Keratinocyte (primary cell): ENCODE measurements around the gene TH. TPM values are rescaled to one million over a fixed set of nuclear protein-coding genes. Genes with fewer than 3 reads are reported as not detected.
"Not testable (repeated sequence)": the region's sequence is repeated elsewhere in the genome, so short reads cannot be mapped to it uniquely, and the experiment has no call there.

ENCODE experiments used
- DNase-seq: peaks from one replicate; pipeline ENCODE4 v3.0.0-alpha.2; 2011; ENCODE audit warnings: low read depth, missing footprints, low spot score
- FAIRE-seq: peaks from 2 replicates; lab custom pipeline; 2011; peaks lifted over from hg19 to GRCh38; lab: Jason Lieb, UNC
- H2AFZ ChIP-seq: 2 replicates; pipeline ENCODE4 v1.6.0; 2012; ENCODE audit warnings: low read length, control low read depth, inconsistent platforms; ENCODE audit not compliant: control insufficient read depth
- H3K27ac ChIP-seq: 2 replicates; pipeline ENCODE4 v1.5.1; 2011; ENCODE audit warnings: low read length; ENCODE audit not compliant: control insufficient read depth, insufficient read depth
- H3K27me3 ChIP-seq: 3 replicates; pipeline ENCODE4 v1.6.0; 2011; ENCODE audit warnings: low read length; ENCODE audit not compliant: control insufficient read depth, insufficient read depth; ENCODE audit errors: extremely low read depth
- H3K36me3 ChIP-seq, 2 experiments: 2 replicates in 1 of 2; 3 replicates in 1 of 2; pipeline ENCODE4 v1.5.1; 2011; ENCODE audit warnings: low read length in 2 of 2, mild to moderate bottlenecking in 1 of 2; ENCODE audit not compliant: control insufficient read depth in 2 of 2, insufficient read depth in 2 of 2; ENCODE audit errors: extremely low read depth in 1 of 2
- H3K4me1 ChIP-seq: 3 replicates; pipeline ENCODE4 v1.5.1; 2011; ENCODE audit warnings: low read length; ENCODE audit not compliant: control insufficient read depth, insufficient read depth; ENCODE audit errors: extremely low read depth
- H3K4me2 ChIP-seq: 3 replicates; pipeline ENCODE4 v1.6.0; 2011; ENCODE audit warnings: low read depth, low read length; ENCODE audit not compliant: control insufficient read depth, insufficient read depth; ENCODE audit errors: extremely low read depth
- H3K4me3 ChIP-seq, 3 experiments: fragments of 200-600 bp in 1 of 3; sonication (generic) in 1 of 3; 2 replicates in 2 of 3; 3 replicates in 1 of 3; pipeline ENCODE4 v1.5.1; 2011 to 2016; ENCODE audit warnings: low read length in 3 of 3, mild to moderate bottlenecking in 3 of 3, control low read depth in 2 of 3, inconsistent platforms in 1 of 3, low read depth in 1 of 3, mixed read lengths in 1 of 3, mixed run types in 1 of 3, moderate library complexity in 1 of 3; ENCODE audit not compliant: control insufficient read depth in 2 of 3, insufficient read depth in 2 of 3; ENCODE audit errors: extremely low read depth in 1 of 3
- H3K79me2 ChIP-seq: 2 replicates; pipeline ENCODE4 v1.6.0; 2012; ENCODE audit warnings: low read length; ENCODE audit not compliant: control insufficient read depth, insufficient read depth
- H3K9ac ChIP-seq: 3 replicates; pipeline ENCODE4 v1.6.0; 2011; ENCODE audit warnings: low read length; ENCODE audit not compliant: control insufficient read depth, insufficient read depth; ENCODE audit errors: extremely low read depth
- H3K9me1 ChIP-seq: 3 replicates; pipeline ENCODE4 v1.6.0; 2011; ENCODE audit warnings: low read length; ENCODE audit not compliant: control insufficient read depth, insufficient read depth; ENCODE audit errors: extremely low read depth
- H3K9me3 ChIP-seq: 2 replicates; pipeline ENCODE4 v1.5.1; 2012; ENCODE audit warnings: low read depth, low read length; ENCODE audit not compliant: control insufficient read depth
- H4K20me1 ChIP-seq: 3 replicates; pipeline ENCODE4 v1.6.0; 2011; ENCODE audit warnings: low read length; ENCODE audit not compliant: control insufficient read depth, insufficient read depth; ENCODE audit errors: extremely low read depth
- CTCF ChIP-seq, 3 experiments: IDR thresholded peaks in 1 of 3; conservative IDR thresholded peaks in 1 of 3; optimal IDR thresholded peaks in 1 of 3; 2 replicates in 2 of 3; 3 replicates in 1 of 3; pipeline versions ENCODE3 to v1.5.1; 2011; ENCODE audit warnings: low read length in 3 of 3, mild to moderate bottlenecking in 3 of 3, moderate library complexity in 2 of 3, control low read depth in 1 of 3, inconsistent platforms in 1 of 3; ENCODE audit not compliant: insufficient read depth in 2 of 3; ENCODE audit errors: extremely low read depth in 1 of 3
- EZH2 ChIP-seq: IDR thresholded peaks from one replicate; pipeline ENCODE4 v1.6.1; 2012; ENCODE audit warnings: inconsistent platforms, mild to moderate bottlenecking, low read length, moderate library complexity
- dilution Hi-C: fragments of 300-500 bp; cut with MboI; formaldehyde crosslinking; loops from one replicate; pipeline ENCODE4 v1.7.0; 2020; ENCODE audit warnings: low sequenced_read_pairs; ENCODE audit not compliant: extremely low pct_ligation_motif_present
- polyA plus RNA-seq, 5 experiments: library from polyadenylated mRNA; depleted of rRNA in 3 of 5; stranded (reverse) in 3 of 5; stranded (forward) in 1 of 5; unstranded in 1 of 5; fragments of >200 nt; gene quantifications; 1 replicate in 1 of 5; 2 replicates in 3 of 5; 3 replicates in 1 of 5; pipeline versions ENCODE4 v1.2.1 to v1.2.3, GENCODE V29; 2011 to 2012; ENCODE audit warnings: missing spikeins in 2 of 5, low read depth in 1 of 5, low replicate concordance in 1 of 5

TH gene
- polyA plus RNA-seq, 1 donor (not counting 4 experiments of a cell fraction or from before 2014, with no cell fraction given) = 0.50 TPM

GRCh38 chr11:2127482-2128129 lies 44.0 kb downstream of the TH start:
- H3K9me1 ChIP-seq = no peaks in the 10 kb centered on the region
- no peaks in the 10 kb centered on the region for H3K36me3 ChIP-seq
- H3K4me1 ChIP-seq = no peaks in the 10 kb centered on the region
- DNase-seq = no peak
- dilution Hi-C loops = no loop called here
- no peaks in the 10 kb centered on the region for H3K79me2 ChIP-seq
- no peak overlapping the region for H3K4me2 ChIP-seq
- H3K9me3 ChIP-seq = no peaks in the 10 kb centered on the region
- TF ChIP-seq CTCF (optimal IDR thresholded peaks at IDR 0.05 in 1 of 3, IDR thresholded peaks at IDR 0.05 in 1 of 3, conservative IDR thresholded peaks at IDR 0.05 in 1 of 3; ENCODE audit: extremely low read depth in 1 of 3, insufficient read depth in 2 of 3, low read length in 3 of 3) = no peak
- TF ChIP-seq EZH2 = no peak
- H3K4me3 ChIP-seq = no peak overlapping the region
- H2AFZ ChIP-seq = no peak overlapping the region
- no peak overlapping the region for H3K9ac ChIP-seq
- H3K27me3 ChIP-seq = peaks cover 24% of the 10 kb centered on the region
- no peak overlapping the region for H3K27ac ChIP-seq
- FAIRE-seq = no peak
- H4K20me1 ChIP-seq = no peaks in the 10 kb centered on the region

- Histone ChIP-seq H3K36me3 (no peaks in the 10 kb centered on the region), H3K27me3 (peaks cover 26% of the 10 kb centered on the region), H3K4me2 (no peak overlapping the region), H3K9me3 (no peaks in the 10 kb centered on the region), H4K20me1 (no peaks in the 10 kb centered on the region), H3K79me2 (no peaks in the 10 kb centered on the region), H3K9ac (no peak overlapping the region), H3K9me1 (no peaks in the 10 kb centered on the region), H3K4me1 (no peaks in the 10 kb centered on the region), H3K4me3 (no peak overlapping the region), H2AFZ (no peak overlapping the region), H3K27ac (no peak overlapping the region)
- dilution Hi-C loops = no loop called here
- TF ChIP-seq EZH2 (no peak), CTCF (optimal IDR thresholded peaks at IDR 0.05 in 1 of 3, IDR thresholded peaks at IDR 0.05 in 1 of 3, conservative IDR thresholded peaks at IDR 0.05 in 1 of 3; ENCODE audit: extremely low read depth in 1 of 3, insufficient read depth in 2 of 3, low read length in 3 of 3) (no peak)
- no peak for FAIRE-seq
- DNase-seq = no peak
These were observed 45.0 kb downstream of the TH start for GRCh38 chr11:2126520-2127085.

- H4K20me1 ChIP-seq, FAIRE-seq, H3K4me3 ChIP-seq, H3K36me3 ChIP-seq, H3K9ac ChIP-seq, H3K4me2 ChIP-seq, H3K4me1 ChIP-seq, dilution Hi-C loops, H2AFZ ChIP-seq, H3K9me1 ChIP-seq, H3K27ac ChIP-seq, H3K79me2 ChIP-seq, H3K9me3 ChIP-seq, DNase-seq: not testable (repeated sequence)
- peaks cover 34% of the 10 kb centered on the region for H3K27me3 ChIP-seq
These were observed 46.7 kb downstream of the TH start for GRCh38 chr11:2124736-2125484.
